Psoas muscle (tissue), 8 donors: ENCODE results near the gene HLA-DMB. TPM values are rescaled to one million over a fixed set of nuclear protein-coding genes. Genes with fewer than 3 reads are reported as not detected.
A peak's percentile ranks its signal among the peaks of the same experiment; 100 is the strongest.

ENCODE experiments used
- ATAC-seq, 4 donors: fragments of 200-7000 bp; cut with Tn5 transposase; one replicate each; pipeline ENCODE4 v1.9.1; 2020; ENCODE audit warnings: moderate library complexity in 3 of 4, mild to moderate bottlenecking in 2 of 4
- DNase-seq, 2 donors: peaks; one replicate each; pipeline ENCODE4 v3.0.0-alpha.2; 2020
- H3K27ac ChIP-seq: fragments of 200-600 bp; one replicate; pipeline ENCODE4 v1.8.0; 2022
- H3K27me3 ChIP-seq, 3 donors: fragments of 200-600 bp in 1 of 3; one replicate each; pipeline versions ENCODE4 v1.6.1 to v1.8.0; 2013 to 2022; ENCODE audit warnings: low read length in 2 of 3, mild to moderate bottlenecking in 2 of 3, moderate library complexity in 1 of 3; ENCODE audit not compliant: insufficient read depth in 3 of 3
- H3K36me3 ChIP-seq, 2 donors: fragments of 200-600 bp in 1 of 2; one replicate each; pipeline versions ENCODE4 v1.6.1 to v1.8.0; 2013 to 2022; ENCODE audit warnings: low read depth in 1 of 2, mild to moderate bottlenecking in 1 of 2, moderate library complexity in 1 of 2; ENCODE audit not compliant: insufficient read depth in 1 of 2
- H3K4me1 ChIP-seq: fragments of 200-600 bp; one replicate; pipeline ENCODE4 v1.8.0; 2022
- H3K4me3 ChIP-seq: fragments of 200-600 bp; one replicate; pipeline ENCODE4 v1.8.0; 2022; ENCODE audit warnings: mild to moderate bottlenecking
- H3K9me3 ChIP-seq: fragments of 200-600 bp; one replicate; pipeline ENCODE4 v1.8.0; 2022
- WGBS, 3 donors: extraction: QIAGEN DNeasy Blood & Tissue Kit; methylation state at CpG; one replicate each; pipeline versions ENCODE4 v1.1.6 to v1.1.7; 2013; 5-methylcytosine and 5-hydroxymethylcytosine counted together
- intact Hi-C, 2 donors: fragments of 100-400 bp; cut with DNase I; formaldehyde crosslinking; loops; one replicate each; pipeline versions ENCODE4 v1.11.0 to v1.14.2; 2022
- polyA plus RNA-seq, 3 donors: library from polyadenylated mRNA; stranded (reverse); fragments of 200-250 nt; gene quantifications; one replicate each; pipeline ENCODE4 v1.2.3, GENCODE V29; 2013
- total RNA-seq, 4 donors: library from RNA; stranded (reverse); fragmentation: NEBNext Ultra II Directional in 2 of 4; extraction: Animal tissue kit (Norgen Biotek cat#: 25700) in 2 of 4; gene quantifications; one replicate each; pipeline versions ENCODE4 v1.2.1 to v1.2.4, GENCODE V29; 2021 to 2023
- TF ChIP-seq, protein P1 (sequence below): fragments of 200-600 bp; IDR thresholded peaks from one replicate; pipeline ENCODE4 v1.8.0; 2022; ENCODE audit warnings: antibody characterized with exemption
- donor health status: healthy with polysubstance abuse.
- donor health status: DM: no; HTN: no; CAD: no; lungs with moderate emphysema.
- donor health status: Bipolar disorder and iron deficiency.
- donor health status: healthy.
- donor health status: DM: yes; HTN: yes; CAD: no.
- donor health status: DM: no; HTN: no; CAD: no.
- donor health status: DM: no; HTN: no; CAD: no.
- donor health status: DM: yes; HTN: yes; CAD: no.

The HLA-DMB gene
- total and polyA plus RNA-seq, 7 donors = 1.4 to 7.6 (median 2.9) TPM

GRCh38 chr6:32953775-32954174 lies 12.9 kb upstream of the HLA-DMB start:
- Histone ChIP-seq H3K4me3 (no peak overlapping the region), H3K27ac (peak overlapping the region; percentile 79), H3K36me3 (no peaks in the 10 kb centered on the region), H3K4me1 (peaks cover 18% of the 10 kb centered on the region), H3K9me3 (no peaks in the 10 kb centered on the region), H3K27me3 (no peaks in the 10 kb centered on the region)
- TF ChIP-seq, protein P1, sequence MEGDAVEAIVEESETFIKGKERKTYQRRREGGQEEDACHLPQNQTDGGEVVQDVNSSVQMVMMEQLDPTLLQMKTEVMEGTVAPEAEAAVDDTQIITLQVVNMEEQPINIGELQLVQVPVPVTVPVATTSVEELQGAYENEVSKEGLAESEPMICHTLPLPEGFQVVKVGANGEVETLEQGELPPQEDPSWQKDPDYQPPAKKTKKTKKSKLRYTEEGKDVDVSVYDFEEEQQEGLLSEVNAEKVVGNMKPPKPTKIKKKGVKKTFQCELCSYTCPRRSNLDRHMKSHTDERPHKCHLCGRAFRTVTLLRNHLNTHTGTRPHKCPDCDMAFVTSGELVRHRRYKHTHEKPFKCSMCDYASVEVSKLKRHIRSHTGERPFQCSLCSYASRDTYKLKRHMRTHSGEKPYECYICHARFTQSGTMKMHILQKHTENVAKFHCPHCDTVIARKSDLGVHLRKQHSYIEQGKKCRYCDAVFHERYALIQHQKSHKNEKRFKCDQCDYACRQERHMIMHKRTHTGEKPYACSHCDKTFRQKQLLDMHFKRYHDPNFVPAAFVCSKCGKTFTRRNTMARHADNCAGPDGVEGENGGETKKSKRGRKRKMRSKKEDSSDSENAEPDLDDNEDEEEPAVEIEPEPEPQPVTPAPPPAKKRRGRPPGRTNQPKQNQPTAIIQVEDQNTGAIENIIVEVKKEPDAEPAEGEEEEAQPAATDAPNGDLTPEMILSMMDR = no peak
- WGBS, 3 donors = 59 to 83% (median 72%) methylated on average over 4 of the region's 4 CpGs
- intact Hi-C loops = loop anchor here in 1 of 2 donors (5.0 kb wide), 1 partner anchor 66 kb away; no protein-coding TSS in a partner anchor
- DNase-seq (no peak), ATAC-seq (no peak)

DNA sequence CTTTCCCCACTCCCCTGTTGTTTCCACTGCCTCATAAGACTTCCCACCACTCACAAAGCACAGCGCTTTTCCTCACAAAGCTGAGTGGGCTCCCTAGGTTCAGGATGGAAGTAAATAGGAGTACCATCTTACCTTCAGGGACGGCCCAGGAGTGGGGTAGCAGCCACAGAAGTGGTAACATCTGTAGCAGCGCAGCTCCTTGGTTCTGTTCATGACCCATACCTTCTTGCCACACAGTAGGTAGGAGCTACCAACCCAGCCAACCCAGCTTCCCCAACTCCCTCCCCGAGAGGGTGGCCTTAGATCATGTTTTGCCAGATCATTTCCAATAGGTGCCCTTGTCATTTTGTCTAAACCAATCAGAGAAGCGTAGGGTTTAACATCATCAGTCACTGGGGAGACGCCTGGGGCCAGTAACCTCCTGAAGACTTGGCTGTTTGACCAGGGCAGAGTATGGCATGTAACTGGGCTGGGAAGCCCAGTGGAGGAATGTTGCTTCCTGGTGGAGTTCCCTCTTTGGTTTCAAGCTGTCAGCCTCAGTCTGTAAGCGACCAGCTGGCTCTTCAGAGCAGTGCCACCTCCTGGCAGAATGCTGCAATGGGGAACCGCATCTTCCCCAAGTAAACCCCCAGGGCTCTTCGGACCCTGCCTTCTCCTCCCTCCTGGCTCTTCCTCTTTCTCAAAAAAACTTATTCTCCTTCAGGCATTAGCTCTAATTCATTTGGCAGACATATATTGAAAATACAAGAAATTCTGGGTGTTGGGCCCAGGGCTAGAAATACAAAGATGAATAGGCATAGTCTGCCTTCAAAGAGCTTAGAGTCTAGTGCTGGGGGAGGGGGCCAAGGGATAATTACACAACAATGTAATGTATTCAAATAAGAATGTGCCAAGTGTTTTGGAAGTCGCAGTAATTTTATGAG lies 12.2 kb upstream of the HLA-DMB start, which contains the start of gene HLA-DMA:
Gene HLA-DMA (minus strand): TSS at position 281 of the 923 bp plus-strand sequence. CDS start 61 bp downstream, at position 220.
- intact Hi-C loops = loop anchor here in 1 of 2 donors (5.0 kb wide), 1 partner anchor 66 kb away; no protein-coding TSS in a partner anchor
- DNase-seq (peak; percentile 81 to 89), ATAC-seq (peak; percentile 99 to 100 (median 100))
- Histone ChIP-seq H3K4me1 (peaks cover 18% of the 10 kb centered on the region), H3K27me3 (no peaks in the 10 kb centered on the region), H3K4me3 (peak within 1 kb of the TSS; percentile 54), H3K36me3 (no peaks in the 10 kb centered on the region), H3K9me3 (no peaks in the 10 kb centered on the region), H3K27ac (peak within 1 kb of the TSS; percentile 79)
- WGBS, 3 donors = 30 to 41% (median 31%) methylated on average over 10 of the region's 10 CpGs
- TF ChIP-seq, protein P1 = peak; percentile 87

- ATAC-seq (no peak), DNase-seq (no peak)
- Histone ChIP-seq H3K27ac (no peak overlapping the region), H3K9me3 (peaks cover 5% of the 10 kb centered on the region), H3K4me3 (no peak overlapping the region), H3K36me3 (no peaks in the 10 kb centered on the region), H3K27me3 (no peaks in the 10 kb centered on the region), H3K4me1 (peaks cover 18% of the 10 kb centered on the region)
- TF ChIP-seq, protein P1 = no peak
- WGBS, 3 donors = 89 to 93% (median 90%) methylated on average over 8 of the region's 8 CpGs
- intact Hi-C loops = loop anchor here in 1 of 2 donors (5.0 kb wide), 1 partner anchor 63 kb away; no protein-coding TSS in a partner anchor
Observed at GRCh38 chr6:32950449-32950848, 9.6 kb upstream of the HLA-DMB start.

GRCh38 chr6:32950010-32950409 lies 9.2 kb upstream of the HLA-DMB start:
- Histone ChIP-seq H3K4me3 (no peak overlapping the region), H3K9me3 (peaks cover 5% of the 10 kb centered on the region), H3K27me3 (no peaks in the 10 kb centered on the region), H3K36me3 (no peaks in the 10 kb centered on the region), H3K27ac (no peak overlapping the region), H3K4me1 (peaks cover 18% of the 10 kb centered on the region)
- DNase-seq (no peak), ATAC-seq (no peak)
- TF ChIP-seq, protein P1 = no peak
- WGBS, 3 donors = 89 to 98% (median 97%) methylated on average over 3 of the region's 3 CpGs
- intact Hi-C loops = loop anchor here in 1 of 2 donors (5.0 kb wide), 1 partner anchor 63 kb away; no protein-coding TSS in a partner anchor
